ENCODE measurements around the gene ZNHIT3.

- no peak for TF ChIP-seq CTCF (IDR thresholded peaks at IDR 0.05)
- no peak for TF ChIP-seq EHMT2 (IDR thresholded peaks at IDR 0.05; ENCODE audit: low read depth)
- no peak for TF ChIP-seq RNF2 (IDR thresholded peaks at IDR 0.05; ENCODE audit: borderline replicate concordance, low read depth)
- no peak for TF ChIP-seq REST (IDR thresholded peaks at IDR 0.05)
- TF ChIP-seq POLR2A (IDR thresholded peaks at IDR 0.05; ENCODE audit: low read length): no peak
- TF ChIP-seq MAZ (IDR thresholded peaks at IDR 0.05; ENCODE audit: borderline replicate concordance, low read depth, low read length): no peak
- TF ChIP-seq E2F6 (IDR thresholded peaks at IDR 0.05; ENCODE audit: borderline replicate concordance, low read depth): no peak
- no peak for TF ChIP-seq JUNB (IDR thresholded peaks at IDR 0.05)
- no peak for TF ChIP-seq CHD4 (IDR thresholded peaks at IDR 0.05; ENCODE audit: borderline replicate concordance)
- no peak for TF ChIP-seq POLR2AphosphoS2 (conservative IDR thresholded peaks at IDR 0.05; ENCODE audit: low read length)
- no peak for TF ChIP-seq ZFP36 (IDR thresholded peaks at IDR 0.05; ENCODE audit: borderline replicate concordance, partially characterized antibody)
- no peak for TF ChIP-seq USF2 (IDR thresholded peaks at IDR 0.05)
- TF ChIP-seq CBX2 (IDR thresholded peaks at IDR 0.05; ENCODE audit: borderline replicate concordance, low read depth): no peak
- TF ChIP-seq PBX3 (IDR thresholded peaks at IDR 0.05): no peak
These were observed 1.5 kb upstream of the ZNHIT3 start for GRCh38 chr17:36485027-36485426.
